Iris pigment epithelial cell (primary cell): Measurements from ENCODE around the gene MDGA2.
"Not testable (repeated sequence)": the region's sequence is repeated elsewhere in the genome, so short reads cannot be mapped to it uniquely, and the experiment has no call there.

Experiments
- DNase-seq: peaks from one replicate; pipeline ENCODE4 v3.0.0-alpha.2; 2011; ENCODE audit warnings: low read depth

MDGA2 gene

GRCh38 chr14:46915539-46915938 is 759.9 kb downstream of the MDGA2 start:
- DNase-seq, result not testable (repeated sequence)

GRCh38 chr14:46902837-46903236 is 772.6 kb downstream of the MDGA2 start:
- DNase-seq, result no peak

- no peak for DNase-seq
Observed at GRCh38 chr14:46894476-46894875, 780.9 kb downstream of the MDGA2 start.

GRCh38 chr14:46887144-46887543 is 788.3 kb downstream of the MDGA2 start:
- DNase-seq, result no peak

GRCh38 chr14:46885566-46885965 is 789.8 kb downstream of the MDGA2 start:
- no peak for DNase-seq

GRCh38 chr14:46861753-46862152 is 813.7 kb downstream of the MDGA2 start:
- DNase-seq, result no peak

- DNase-seq, result no peak
Observed at GRCh38 chr14:46840944-46841720, 834.3 kb downstream of the MDGA2 start.

GRCh38 chr14:46820291-46820690 is 855.1 kb downstream of the MDGA2 start:
- no peak for DNase-seq

- DNase-seq, result no peak
Observed at GRCh38 chr14:46819117-46819516, 856.3 kb downstream of the MDGA2 start.

- no peak for DNase-seq
Observed at GRCh38 chr14:46818147-46818546, 857.3 kb downstream of the MDGA2 start.

- DNase-seq, result no peak
Observed at GRCh38 chr14:46793144-46793543, 882.3 kb downstream of the MDGA2 start.
